GM12878 (cell line): ENCODE data around the gene STEAP2. TPM values are rescaled to one million over a fixed set of nuclear protein-coding genes. Genes with fewer than 3 reads are reported as not detected.

Experiments
- GATAD2B ChIP-seq: fragments of 450-650 bp; conservative IDR thresholded peaks from 2 replicates; pipeline ENCODE4 v1.6.1; 2017; ENCODE audit warnings: low read depth, mild to moderate bottlenecking, moderate library complexity
- IKZF2 ChIP-seq, 2 experiments: fragments of 450-650 bp; IDR thresholded peaks; 2 replicates each; pipeline ENCODE4 v1.6.1; 2017; ENCODE audit warnings: mild to moderate bottlenecking in 2 of 2, moderate library complexity in 2 of 2
- LARP7 ChIP-seq: fragments of 450-650 bp; IDR thresholded peaks from 2 replicates; pipeline ENCODE4 v1.6.1; 2017; ENCODE audit warnings: mild to moderate bottlenecking
- RELB ChIP-seq: fragments of 450-650 bp; IDR thresholded peaks from 2 replicates; pipeline ENCODE4 v1.6.1; 2017; ENCODE audit warnings: low read depth, mild to moderate bottlenecking, moderate library complexity
- SMAD1 ChIP-seq: fragments of 450-650 bp; IDR thresholded peaks from 2 replicates; pipeline ENCODE4 v1.6.1; 2018; ENCODE audit warnings: mild to moderate bottlenecking, low read depth; ENCODE audit not compliant: partially characterized antibody
- ZBTB33 ChIP-seq: fragments of 450-650 bp; IDR thresholded peaks from 2 replicates; pipeline ENCODE4 v1.6.1; 2017; ENCODE audit warnings: mild to moderate bottlenecking
- ZNF687 ChIP-seq: fragments of 450-650 bp; IDR thresholded peaks from 2 replicates; pipeline ENCODE4 v1.6.1; 2017; ENCODE audit warnings: mild to moderate bottlenecking, moderate library complexity
- polyA plus RNA-seq, 11 experiments: library from polyadenylated mRNA; depleted of rRNA in 4 of 11; unstranded in 6 of 11; stranded (reverse) in 5 of 11; fragments of >200 nt; fragmentation: Nextera tagmentation in 4 of 11; fragmentation: Illumina TruSeq in 1 of 11; extraction: Ambion mirVana in 4 of 11; extraction: Trizol in 1 of 11; gene quantifications; 1 replicate in 1 of 11; 2 replicates in 10 of 11; pipeline versions ENCODE4 v1.2.1 to v1.2.3, GENCODE V29; 2011 to 2016; ENCODE audit warnings: inconsistent platforms in 2 of 11, missing spikeins in 2 of 11, low read depth in 1 of 11
- total RNA-seq, 4 experiments: library from RNA; depleted of rRNA in 3 of 4; stranded (reverse); fragments of >200 nt in 3 of 4; fragmentation: Illumina TruSeq in 1 of 4; extraction: Trizol in 1 of 4; gene quantifications; 2 replicates each; pipeline versions ENCODE4 v1.2.1 to v1.2.3, GENCODE V29; 2013 to 2021

STEAP2 gene
- total and polyA plus RNA-seq, 10 of the 15 experiments (the other 5 are each of a cell fraction or from before 2014, with no cell fraction given) = 0.64 to 17.6 (median 1.8) TPM

GRCh38 chr7:90211391-90212148 lies at the start of gene STEAP2 (continued):
- TF ChIP-seq ZBTB33 = 0 out of 2 replicates have a peak, but pooled peaks have one; percentile 15
- peak; percentile 90 for TF ChIP-seq ZNF687
- peak; percentile 73 for TF ChIP-seq LARP7
- TF ChIP-seq SMAD1 = no peak
- peak; percentile 71; the same call in 1 of the 2 replicates for TF ChIP-seq RELB
- TF ChIP-seq IKZF2 (IDR thresholded peaks at IDR 0.05) = peak; percentile 90 to 94
- TF ChIP-seq GATAD2B = peak; percentile 95
